DOHH2 (cell line): ENCODE data around the gene CDH5.

ENCODE experiments used
- CTCF ChIP-seq: fragments of 200-600 bp; sonication (generic); IDR thresholded peaks from one replicate; pipeline ENCODE4 v1.5.1; 2014; ENCODE audit warnings: antibody characterized with exemption, mild to moderate bottlenecking, low read depth, low read length; ENCODE audit not compliant: poor library complexity, severe bottlenecking
- EZH2phosphoT487 ChIP-seq: fragments of 200-600 bp; sonication (generic); IDR thresholded peaks from 2 replicates; pipeline ENCODE4 v1.6.1; 2017; ENCODE audit warnings: borderline replicate concordance, mild to moderate bottlenecking, antibody characterized with exemption, low read length, moderate library complexity, mixed read lengths

DNA sequence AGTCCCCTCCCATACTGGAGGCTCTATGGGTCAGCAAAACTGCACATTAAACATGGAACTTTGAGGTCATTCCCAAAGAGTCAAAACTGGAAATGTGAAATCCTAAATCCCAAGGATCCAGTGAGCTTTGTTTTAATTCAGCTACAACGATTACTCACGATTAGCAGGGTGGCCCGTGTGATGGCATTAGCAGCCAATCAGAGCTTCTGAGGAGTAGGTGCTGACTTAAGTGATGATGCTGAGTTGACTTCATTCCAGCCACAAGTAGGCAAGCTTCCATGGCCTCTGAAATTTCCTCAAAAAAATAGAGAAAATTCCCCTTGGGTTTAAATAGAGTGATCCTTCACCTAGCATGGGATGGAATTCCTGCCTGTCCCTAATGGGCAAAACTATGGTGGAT, 32.5 kb downstream of the CDH5 start:
- no peak for TF ChIP-seq CTCF
- TF ChIP-seq EZH2phosphoT487 = no peak
